T-helper 1 cell treated with Interleukin-12 subunit alpha and Interleukin-12 subunit beta and Interleukin-4 antibody, amounts not matched to agents 30 ng/mL and 1 ng/mL, for 36 hours (primary cell): ENCODE results near the gene PPIB. TPM values are rescaled to one million over a fixed set of nuclear protein-coding genes. Genes with fewer than 3 reads are reported as not detected.
"Not testable (repeated sequence)": the region's sequence is repeated elsewhere in the genome, so short reads cannot be mapped to it uniquely, and the experiment has no call there.

Source experiments
- intact Hi-C: fragments of 100-400 bp; cut with micrococcal nuclease; formaldehyde crosslinking; loops from one replicate; pipeline ENCODE4 v1.15.1; 2024
- total RNA-seq: library from RNA; stranded (reverse); gene quantifications from 2 replicates; pipeline ENCODE4 v1.2.3, GENCODE V29; 2022

The PPIB gene
- total RNA-seq, 1 donor from 2014 or later, result 541 TPM

DNA sequence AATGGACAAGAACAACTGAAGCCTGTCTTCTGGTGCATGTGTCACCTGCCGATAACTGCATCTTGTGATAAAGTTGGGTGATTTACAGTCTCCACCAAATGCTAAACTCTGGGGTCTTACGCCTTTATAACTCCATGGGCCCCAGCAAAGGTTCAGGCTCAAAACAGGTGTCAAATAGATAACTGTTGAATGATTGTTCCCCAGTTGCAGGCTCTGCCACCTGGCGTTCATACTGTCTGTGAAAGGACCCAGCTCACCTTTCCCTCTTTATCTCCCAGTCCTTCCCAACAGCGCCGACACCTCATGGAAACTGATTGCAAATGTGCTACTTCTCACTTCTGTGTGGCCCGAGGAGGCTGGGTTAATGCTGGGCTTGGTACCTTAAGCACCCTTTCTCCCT is 19.5 kb downstream of the PPIB start:
- intact Hi-C loops, result no loop called here

DNA sequence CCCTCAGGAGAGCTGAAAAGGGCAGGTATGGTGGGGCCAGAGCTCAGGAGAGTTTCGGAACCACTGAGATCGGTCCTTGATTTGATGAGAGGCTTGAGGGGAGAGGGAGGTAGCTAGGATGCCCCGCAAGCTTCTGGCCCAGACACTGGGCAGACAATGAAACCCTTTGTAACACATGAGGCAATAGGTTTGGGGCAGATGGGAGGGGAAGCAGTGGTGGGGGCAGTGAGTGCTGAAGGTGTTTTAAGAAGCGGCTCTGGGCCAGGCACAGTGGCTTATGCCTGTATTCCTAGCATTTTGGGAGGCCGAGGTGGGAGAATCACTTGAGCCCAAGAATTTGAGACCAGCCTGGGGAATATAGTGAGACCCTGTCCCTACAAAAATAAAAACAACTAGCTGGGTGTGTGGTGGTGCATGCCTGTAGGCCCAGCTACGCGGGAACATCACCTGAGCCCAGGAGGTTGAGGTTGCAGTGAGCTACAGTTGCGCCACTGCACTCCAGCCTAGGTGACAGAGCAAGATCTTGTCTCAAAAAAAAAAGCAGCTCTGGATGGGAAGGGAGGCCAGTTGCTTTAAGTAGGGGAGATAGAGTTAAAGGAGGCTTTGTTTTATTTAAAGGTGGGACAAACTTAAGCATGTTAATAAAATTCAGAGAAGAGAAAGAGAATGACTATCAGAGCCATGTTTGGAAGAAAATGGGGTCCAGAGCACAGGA is 20.9 kb downstream of the PPIB start:
- intact Hi-C loops, result no loop called here

DNA sequence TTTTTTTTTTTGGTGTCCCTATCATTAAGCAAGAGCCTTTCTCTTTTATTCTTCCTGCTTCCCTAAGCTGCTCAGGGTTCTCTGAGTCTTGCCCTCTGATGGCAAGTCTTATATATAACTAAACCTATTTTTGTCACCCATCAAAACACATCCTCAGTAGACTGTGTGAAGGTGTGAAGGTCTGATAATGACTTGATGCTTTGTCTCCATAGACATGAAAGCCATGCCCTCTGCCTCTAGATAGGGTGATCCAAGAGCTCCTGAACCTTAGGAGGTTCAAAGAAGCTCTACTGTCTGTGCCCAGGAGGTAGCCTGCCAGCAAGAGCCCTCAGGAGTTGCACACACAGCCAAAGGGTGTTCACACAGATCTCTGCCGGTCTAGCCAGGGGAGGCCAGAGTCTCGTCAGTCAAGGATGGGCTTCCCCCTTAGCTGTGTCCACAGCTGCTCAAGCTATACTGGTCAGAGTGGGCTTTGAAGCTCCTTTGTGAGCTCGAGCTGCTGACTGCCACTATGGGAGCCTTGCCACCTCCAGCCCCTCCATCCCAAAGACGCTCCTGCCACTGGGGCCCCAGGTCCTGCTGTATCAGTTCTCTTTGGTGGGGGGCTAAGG is 24.4 kb downstream of the PPIB start:
- intact Hi-C loops, result no loop called here

DNA sequence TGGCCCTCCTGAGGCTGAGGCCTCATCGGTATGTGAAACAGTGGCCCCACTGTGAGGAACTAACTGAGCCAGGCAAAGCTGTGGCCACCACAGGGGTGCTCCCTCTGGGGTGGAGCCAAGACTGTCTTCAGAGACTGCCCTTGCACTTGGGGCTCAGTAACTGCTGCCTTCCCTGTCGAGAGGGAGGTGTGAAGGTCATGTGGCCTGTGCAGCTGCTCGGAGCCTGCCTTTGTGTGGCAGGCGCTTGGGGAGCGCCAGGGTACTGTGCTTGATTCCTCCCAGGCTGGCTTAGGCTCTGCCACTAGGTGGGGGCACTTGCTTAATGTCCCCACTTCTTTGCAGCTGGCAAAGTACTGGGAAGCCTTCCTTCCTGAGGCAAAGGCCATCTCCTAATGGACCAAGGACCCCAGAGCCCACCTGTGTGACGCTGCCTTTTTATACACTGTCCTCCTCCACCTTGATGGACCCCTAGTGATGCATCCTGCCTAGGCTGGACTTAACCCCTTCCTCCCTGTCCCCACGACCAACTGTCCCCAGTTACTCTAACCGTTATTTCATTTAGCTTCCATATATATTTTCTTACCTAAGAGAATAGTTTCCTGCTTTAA is 25.5 kb downstream of the PPIB start:
- intact Hi-C loops, result no loop called here

DNA sequence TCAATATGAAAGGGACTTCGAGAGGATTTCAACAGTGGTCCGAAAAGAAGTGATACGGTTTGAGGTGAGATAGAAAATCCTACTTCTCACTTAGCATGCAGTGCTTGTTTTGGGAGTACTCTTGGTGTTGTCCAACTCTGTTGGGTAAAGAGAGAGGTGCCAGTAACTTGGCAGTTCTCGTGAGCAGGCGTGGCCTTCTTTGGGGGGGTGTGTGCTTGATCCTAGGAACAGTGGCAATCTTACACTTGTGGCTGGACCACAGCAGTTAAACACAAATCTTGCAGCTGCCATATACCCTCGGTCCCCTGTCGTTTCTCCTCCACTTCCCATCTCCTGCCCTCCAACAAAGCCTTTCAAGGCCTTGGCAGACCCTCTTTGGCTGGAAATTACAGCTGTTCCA is 26.5 kb downstream of the PPIB start:
- intact Hi-C loops, result no loop called here

DNA sequence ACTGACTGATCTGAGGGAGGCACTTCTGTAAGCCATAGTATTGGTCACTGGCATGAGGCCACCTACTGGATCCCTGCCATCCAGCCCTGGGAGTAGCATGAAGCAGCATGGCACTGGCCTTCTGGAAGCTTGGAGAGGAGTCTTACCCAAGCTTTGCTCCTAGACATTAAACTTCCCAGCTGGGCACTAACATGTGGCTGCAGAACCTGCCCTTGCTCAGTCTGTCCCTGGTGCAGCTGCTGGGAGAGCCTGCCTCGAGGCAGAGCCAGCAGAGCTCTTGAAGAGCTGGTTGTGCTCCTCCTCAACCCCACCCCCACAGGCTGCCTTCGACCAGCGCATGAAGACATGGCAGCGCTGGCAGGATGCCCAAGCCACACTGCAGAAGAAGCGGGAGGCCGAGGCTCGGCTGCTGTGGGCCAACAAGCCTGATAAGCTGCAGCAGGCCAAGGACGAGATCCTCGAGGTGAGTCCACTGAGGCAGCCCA is 28.4 kb downstream of the PPIB start:
- intact Hi-C loops, result no loop called here

DNA sequence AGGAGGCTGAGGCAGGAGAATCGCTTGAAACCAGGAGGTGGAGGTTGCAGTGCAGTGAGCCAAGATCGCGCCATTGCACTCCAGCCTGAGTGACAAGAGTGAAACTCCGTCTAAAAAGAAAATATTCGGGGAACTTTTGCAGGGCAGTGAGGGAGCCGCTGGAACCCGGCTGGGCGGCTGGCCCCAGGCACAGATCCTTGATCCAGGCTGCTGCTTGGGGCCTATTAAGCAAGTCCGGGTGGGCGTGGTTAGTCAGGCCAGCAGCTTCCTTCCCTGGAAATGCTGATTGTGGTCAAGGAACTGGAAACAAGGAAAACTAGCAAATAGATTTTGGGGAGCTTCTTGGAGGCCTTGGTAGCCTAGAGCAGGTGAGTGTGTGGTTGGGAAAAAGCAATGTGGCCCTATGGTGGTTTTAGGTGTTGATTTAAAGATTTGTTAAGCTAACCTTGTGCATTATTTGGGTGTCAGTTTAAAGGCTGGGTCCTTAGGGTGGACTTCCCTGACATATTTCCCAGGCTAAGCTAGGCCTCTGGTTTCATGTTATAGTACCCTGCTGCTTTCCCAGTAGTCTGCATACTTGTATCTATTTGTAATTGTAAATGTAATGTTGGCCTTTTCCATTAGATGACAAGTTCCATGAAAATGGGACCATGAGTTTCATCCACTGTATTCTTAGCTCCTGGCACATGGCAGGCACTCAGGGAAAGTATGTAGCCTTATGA is 29.0 kb downstream of the PPIB start:
- intact Hi-C loops, result no loop called here

DNA sequence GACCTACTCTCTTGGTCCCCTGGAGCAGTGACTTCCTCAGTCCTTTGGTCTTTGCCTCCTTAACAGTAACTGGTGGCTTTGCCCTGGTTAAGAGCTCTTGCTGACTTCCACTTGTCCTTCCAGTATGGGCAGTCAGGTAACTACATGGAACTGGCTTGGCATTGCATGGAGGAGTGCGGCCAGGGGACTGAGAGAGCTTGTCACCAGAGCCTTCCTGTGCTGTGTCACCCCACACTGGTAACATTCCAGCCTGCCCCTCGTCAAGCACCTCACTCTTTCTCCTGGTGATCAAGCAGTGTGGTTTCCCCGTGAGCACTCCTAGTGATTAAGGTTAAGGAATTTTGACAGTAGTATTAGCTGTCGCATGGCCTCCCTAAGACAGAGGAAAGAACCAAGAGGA is 30.6 kb downstream of the PPIB start:
- intact Hi-C loops, result no loop called here

DNA sequence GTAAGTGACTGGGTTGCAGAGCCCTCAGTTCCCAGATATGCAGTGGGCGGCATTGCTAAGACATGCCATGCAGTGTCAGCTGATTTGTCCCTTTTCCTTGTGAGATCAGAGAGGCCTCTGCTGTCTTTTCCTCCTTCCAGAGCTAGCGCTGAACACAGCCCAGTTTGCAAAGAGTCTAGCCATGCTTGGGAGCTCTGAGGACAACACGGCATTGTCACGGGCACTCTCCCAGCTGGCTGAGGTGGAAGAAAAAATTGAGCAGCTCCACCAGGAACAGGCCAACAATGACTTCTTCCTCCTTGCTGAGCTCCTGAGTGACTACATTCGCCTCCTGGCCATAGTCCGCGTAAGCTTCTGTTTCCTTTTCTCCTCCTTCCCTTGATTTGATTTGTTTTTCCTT is 31.3 kb downstream of the PPIB start:
- intact Hi-C loops, result no loop called here

DNA sequence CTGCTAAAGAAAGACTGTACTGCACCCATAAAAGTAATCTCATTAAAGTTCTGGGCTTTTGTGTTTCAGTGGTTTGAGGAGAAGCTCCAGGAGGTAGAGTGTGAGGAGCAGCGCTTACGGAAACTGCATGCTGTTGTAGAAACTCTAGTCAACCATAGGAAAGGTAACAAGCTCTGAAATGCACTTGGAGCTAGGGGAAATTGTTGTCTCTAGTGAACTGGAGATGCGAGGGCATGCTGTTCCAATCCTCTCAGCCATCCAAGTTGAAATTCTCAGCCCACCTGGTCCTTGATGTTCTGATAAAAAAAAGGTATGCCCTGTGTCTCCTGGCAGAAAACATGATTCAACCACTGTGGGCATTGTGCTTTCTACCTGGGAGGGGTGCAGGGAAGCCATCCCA is 32.7 kb downstream of the PPIB start:
- intact Hi-C loops, result no loop called here

DNA sequence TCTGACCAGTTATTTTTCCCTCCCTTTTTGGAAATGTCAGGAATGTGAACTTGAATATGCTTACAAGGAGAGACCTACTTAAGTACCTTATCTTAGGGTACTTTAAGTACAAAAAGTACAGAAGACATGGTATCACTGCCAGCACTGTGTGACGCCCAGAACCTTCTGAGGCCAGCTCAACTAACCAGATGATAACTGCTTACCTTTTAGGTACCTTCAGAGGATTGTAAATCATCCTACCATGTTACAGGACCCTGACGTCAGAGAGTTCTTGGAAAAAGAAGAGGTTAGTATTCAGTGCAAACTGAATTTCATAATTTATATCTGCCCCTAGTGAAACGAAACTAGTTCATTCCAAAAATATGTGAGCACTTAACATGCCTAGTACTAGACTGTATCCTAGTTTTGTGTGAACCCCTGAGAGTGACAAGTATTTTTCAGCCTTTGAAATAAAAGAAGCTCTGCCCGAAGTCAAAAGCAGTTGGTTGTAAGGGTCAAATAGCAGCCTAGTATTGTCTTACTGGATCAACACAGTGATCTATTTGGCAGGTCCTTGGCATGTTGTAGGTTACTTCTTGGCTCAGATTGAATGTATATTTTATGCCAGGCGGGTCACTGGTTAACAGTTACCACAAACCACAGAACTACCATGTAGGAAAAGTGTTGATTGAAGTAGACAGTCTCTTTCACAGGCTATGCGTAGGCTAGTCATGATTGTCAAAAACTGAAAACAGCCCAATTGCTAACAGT is 35.1 kb downstream of the PPIB start:
- intact Hi-C loops, result no loop called here

DNA sequence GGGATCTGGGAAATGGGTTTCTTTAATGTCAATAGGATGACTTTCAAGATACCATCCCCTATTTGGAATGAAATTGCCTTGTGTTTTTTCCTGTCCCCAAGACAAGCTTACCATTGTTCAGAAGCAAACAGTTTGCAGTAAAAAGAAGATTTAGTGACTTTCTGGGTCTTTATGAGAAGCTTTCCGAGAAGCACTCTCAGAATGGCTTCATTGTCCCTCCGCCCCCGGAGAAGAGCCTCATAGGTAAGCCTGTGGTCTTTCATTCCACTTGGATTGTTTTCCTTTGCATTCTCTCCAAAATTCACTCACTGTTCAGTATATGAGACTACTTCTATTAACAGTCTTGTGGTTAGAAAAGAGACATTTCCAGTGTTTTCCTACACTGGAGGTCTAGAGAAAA is 36.8 kb downstream of the PPIB start:
- intact Hi-C loops, result no loop called here

DNA sequence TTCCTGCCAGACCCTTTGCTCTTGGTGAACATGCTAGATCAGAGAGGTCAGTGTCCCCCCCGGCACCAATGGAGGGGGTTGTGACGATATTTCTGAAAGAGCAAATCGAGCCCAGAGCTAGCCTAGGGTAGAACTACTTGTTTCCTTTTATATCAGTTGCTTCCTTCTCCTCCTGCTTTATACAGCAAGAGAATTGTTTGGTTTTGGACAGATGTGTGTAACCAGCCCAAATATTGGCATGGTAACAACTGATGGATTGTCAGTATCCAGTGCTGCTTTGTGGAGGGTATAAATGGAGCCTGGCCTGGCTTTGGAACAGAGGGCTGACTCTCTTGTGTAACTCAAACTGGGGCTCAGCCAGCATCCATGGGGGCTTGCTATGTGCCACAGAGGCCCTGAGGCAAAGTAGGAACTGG is 39.9 kb downstream of the PPIB start:
- intact Hi-C loops, result no loop called here

DNA sequence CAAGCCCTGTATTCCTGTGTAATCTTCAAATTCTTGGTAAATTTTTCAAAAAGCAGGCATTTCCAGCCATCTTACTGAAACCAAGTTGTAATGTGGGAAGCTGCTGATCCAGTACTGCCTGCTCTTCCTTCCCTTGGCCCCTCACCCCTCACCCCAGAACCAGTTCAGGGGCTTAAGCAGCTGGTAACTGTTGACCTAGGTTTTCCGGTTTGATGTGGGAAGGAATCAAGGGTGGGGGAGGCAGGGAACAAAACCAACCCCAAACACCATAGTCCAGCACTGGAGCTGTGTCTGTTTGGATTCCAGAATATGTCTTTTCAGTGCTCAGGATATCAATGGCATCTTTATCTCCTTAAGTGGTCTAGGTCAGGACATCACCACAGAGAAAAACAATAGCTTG is 40.4 kb downstream of the PPIB start:
- intact Hi-C loops, result no loop called here

DNA sequence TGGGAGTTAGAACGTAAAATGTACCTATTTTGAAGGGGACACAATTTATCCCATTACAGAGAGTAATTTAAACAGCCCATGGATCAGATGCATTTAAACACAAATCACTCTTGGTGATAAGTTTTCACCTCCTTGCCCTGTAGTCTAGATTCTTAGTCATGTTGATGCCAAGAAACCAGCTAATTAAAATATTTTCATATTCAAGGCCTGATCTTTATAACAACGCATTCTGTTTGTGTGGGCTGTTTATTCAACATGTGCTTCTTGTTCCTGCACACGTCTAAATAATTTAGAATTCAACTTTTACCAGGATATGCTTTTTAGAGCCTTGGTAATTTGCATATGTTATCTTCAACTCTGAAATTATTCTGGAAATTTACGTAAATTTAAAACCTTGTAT is 41.2 kb downstream of the PPIB start:
- intact Hi-C loops, result no loop called here

DNA sequence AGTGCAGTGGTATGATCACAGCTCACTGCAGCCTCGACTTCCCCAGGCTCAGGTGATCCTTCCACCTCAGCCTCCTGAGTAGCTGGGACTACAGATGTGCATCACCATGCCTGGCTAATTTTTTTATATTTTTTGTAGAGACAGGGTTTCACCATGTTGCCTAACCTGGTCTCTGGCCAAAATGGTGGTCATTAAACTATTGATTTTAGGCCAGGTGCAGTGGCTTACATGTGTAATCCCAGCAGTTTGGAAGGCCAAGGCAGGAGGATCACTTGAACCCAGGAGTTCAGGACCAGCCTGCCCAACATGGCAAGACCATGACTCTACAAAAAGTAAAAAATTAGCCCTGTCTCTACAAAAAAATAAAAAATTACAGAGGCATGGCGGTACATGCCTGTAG is 42.5 kb downstream of the PPIB start:
- intact Hi-C loops, result not testable (repeated sequence)

DNA sequence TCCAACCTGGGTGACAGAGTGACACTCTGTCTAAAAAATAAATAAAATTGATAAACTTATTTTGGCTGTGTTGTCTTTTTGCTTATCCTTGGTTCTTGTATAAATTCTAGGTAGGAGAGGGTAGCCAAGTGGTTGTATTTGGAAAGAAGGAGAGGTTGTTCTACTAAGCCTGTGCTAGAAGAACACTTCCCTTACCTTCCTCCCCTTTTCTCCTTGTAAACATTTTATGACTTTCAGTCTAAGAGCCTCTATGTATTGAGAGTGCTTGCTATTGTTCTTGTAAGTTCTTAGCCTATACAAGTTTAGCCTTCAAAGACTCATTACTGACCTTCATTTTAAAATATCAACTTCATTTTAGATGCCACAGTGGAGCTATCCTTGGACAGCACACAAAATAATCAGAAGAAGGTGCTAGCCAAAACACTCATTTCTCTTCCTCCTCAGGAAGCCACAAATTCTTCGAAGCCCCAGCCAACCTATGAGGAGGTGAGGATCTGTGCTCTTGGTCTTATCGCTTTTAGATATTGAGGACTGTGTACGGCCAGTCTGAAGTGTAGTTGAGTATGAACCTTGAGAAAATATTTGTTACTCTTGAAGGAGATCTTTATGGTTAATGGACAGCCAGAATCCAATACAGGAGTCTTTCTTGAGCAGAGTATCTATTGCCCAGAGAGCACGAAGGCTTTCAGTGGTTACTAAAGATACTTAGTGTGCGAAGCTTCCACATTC is 44.9 kb downstream of the PPIB start:
- intact Hi-C loops, result no loop called here

DNA sequence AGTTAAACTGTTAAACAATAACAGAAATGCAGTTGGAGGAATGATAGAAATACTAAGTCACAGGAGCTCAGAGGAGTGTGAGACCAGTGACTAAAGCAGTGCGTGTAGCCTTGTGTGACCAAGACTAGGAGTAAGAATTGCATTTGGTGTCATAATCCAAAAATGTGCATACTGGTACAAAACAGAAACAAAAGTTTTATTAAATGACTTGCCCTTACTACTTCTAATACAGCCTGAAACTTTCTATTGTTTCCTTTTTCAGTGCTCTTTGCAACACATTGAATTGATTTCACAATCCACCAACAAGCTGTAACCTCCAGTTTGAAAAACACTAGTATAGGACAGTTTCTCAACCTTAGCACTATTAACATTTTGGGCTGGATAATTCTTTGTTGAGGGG is 49.9 kb downstream of the PPIB start:
- intact Hi-C loops, result loop anchor here (5.0 kb wide), 1 partner anchor 39 kb away; the partner anchor contains the start of gene SNX22

DNA sequence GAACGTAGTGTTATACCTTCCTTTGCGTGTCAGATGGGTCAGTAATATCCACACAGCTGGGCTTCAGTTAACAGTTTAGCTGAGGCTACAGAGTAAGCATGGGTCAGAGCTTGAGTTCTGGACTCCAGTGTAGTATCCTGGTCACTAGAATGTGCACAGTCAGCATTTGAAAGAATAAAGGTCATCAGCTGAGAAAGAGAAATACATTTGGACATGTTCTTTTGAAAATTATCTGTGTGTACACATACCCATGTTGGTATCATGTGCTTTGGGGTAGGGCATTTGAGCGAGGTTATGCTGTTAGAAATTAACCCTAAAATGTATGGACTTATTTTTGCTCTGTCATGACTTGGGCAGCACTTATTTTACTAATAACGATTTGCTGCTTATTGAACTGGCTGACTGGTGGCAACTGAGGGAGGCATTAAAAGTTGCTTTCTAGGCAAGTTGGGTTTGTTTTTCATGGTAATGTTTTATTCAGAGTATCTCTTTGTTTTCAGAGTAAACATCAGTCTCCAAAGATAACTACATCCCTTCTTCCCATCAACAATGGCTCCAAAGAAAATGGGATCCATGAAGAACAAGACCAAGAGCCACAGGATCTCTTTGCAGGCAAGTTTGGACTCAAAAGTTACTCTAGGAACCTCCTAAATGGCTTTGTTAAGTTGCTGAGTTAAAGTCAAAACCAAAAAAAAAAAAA is 50.6 kb downstream of the PPIB start:
- intact Hi-C loops, result loop anchor here (5.0 kb wide), 1 partner anchor 40 kb away; the partner anchor contains the start of gene SNX22

DNA sequence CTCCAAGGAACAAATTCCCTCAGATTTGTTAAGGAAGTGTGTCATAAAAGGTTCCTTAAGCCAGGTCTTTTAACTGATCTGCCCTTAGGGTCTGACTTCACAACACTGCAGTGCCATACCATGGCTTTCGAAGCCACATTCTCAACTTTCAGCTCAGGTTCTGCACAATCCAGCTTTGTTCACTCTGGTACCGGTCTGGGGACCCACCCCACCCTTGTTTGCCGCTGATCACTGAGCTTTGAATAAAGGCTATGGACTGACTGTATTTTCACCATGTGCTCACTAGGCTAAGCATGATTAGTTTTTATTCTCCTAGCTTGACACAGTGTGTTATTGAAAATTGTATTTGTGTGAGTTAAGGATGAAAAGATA is 51.2 kb downstream of the PPIB start:
- intact Hi-C loops, result loop anchor here (5.0 kb wide), 1 partner anchor 41 kb away; the partner anchor contains the start of gene SNX22
